HepG2 (cell line): ENCODE results near the gene ERCC4. TPM values are rescaled to one million over a fixed set of nuclear protein-coding genes. Genes with fewer than 3 reads are reported as not detected.
A peak's percentile ranks its signal among the peaks of the same experiment; 100 is the strongest.

Experiments used
- ATF7 ChIP-seq, 2 experiments: fragments of 450-650 bp in 1 of 2; sonication (generic) in 1 of 2; formaldehyde crosslinking in 1 of 2; IDR thresholded peaks; 2 replicates each; pipeline versions ENCODE4 v1.4.0 to v1.6.1; 2016 to 2020; ENCODE audit warnings: antibody characterized with exemption in 1 of 2, mild to moderate bottlenecking in 1 of 2, missing genetic modification reagents in 1 of 2
- GFI1 ChIP-seq: sonication (generic); formaldehyde crosslinking; IDR thresholded peaks from 2 replicates; pipeline ENCODE4 v1.5.0; 2020; ENCODE audit warnings: missing genetic modification reagents, mild to moderate bottlenecking, borderline replicate concordance
- HNF1B ChIP-seq: sonication (generic); formaldehyde crosslinking; IDR thresholded peaks from 2 replicates; pipeline ENCODE4 v1.5.1; 2020; ENCODE audit warnings: mild to moderate bottlenecking, moderate library complexity, missing genetic modification reagents
- KAT2B ChIP-seq: fragments of 150-350 bp; IDR thresholded peaks from 2 replicates; pipeline ENCODE4 v1.6.1; 2014; ENCODE audit warnings: low read depth, low read length, borderline replicate concordance
- KLF11 ChIP-seq: IDR thresholded peaks from 2 replicates; pipeline ENCODE4 v1.6.1; 2016; ENCODE audit warnings: missing compliant biosample characterization
- POLR2A ChIP-seq, 2 experiments: IDR thresholded peaks; 2 replicates each; pipeline ENCODE4 v1.6.1; 2011; ENCODE audit warnings: low read depth in 2 of 2, low read length in 2 of 2, mild to moderate bottlenecking in 1 of 2, moderate library complexity in 1 of 2; ENCODE audit not compliant: insufficient read depth in 1 of 2
- SAP130 ChIP-seq: IDR thresholded peaks from 2 replicates; pipeline ENCODE4 v1.6.1; 2016; ENCODE audit warnings: low read depth
- SMC3 ChIP-seq: IDR thresholded peaks from 2 replicates; pipeline ENCODE4 v1.6.1; 2011; ENCODE audit warnings: low read length, improper control_type of control experiment
- SOX5 ChIP-seq: IDR thresholded peaks from 2 replicates; pipeline ENCODE4 v1.6.1; 2016; ENCODE audit warnings: borderline replicate concordance
- SOX6 ChIP-seq, 2 experiments: fragments of 450-650 bp in 1 of 2; sonication (generic) in 1 of 2; formaldehyde crosslinking in 1 of 2; IDR thresholded peaks; 2 replicates each; pipeline versions ENCODE4 v1.4.0 to v1.6.1; 2017 to 2020; ENCODE audit warnings: antibody characterized with exemption in 1 of 2, mild to moderate bottlenecking in 1 of 2, missing genetic modification reagents in 1 of 2
- STAG1 ChIP-seq: sonication (generic); formaldehyde crosslinking; IDR thresholded peaks from 2 replicates; pipeline ENCODE4 v1.4.0; 2020; ENCODE audit warnings: missing genetic modification reagents
- TARDBP ChIP-seq: sonication (generic); formaldehyde crosslinking; IDR thresholded peaks from 2 replicates; pipeline ENCODE4 v1.8.0; 2022; ENCODE audit warnings: mild to moderate bottlenecking, missing genetic modification reagents
- TBX2 ChIP-seq: sonication (generic); formaldehyde crosslinking; IDR thresholded peaks from 2 replicates; pipeline ENCODE4 v1.5.0; 2020; ENCODE audit warnings: missing genetic modification reagents, mild to moderate bottlenecking, borderline replicate concordance
- ZNF138 ChIP-seq: sonication (generic); formaldehyde crosslinking; IDR thresholded peaks from 2 replicates; pipeline ENCODE4 v1.5.0; 2020; ENCODE audit warnings: mild to moderate bottlenecking, low read depth, missing genetic modification reagents
- ZNF597 ChIP-seq: sonication (generic); formaldehyde crosslinking; IDR thresholded peaks from 2 replicates; pipeline ENCODE4 v1.5.0; 2020; ENCODE audit warnings: missing genetic modification reagents
- ZNF703 ChIP-seq: sonication (generic); formaldehyde crosslinking; IDR thresholded peaks from 2 replicates; pipeline ENCODE4 v1.5.1; 2020; ENCODE audit warnings: missing genetic modification reagents, mild to moderate bottlenecking, moderate library complexity, borderline replicate concordance
- ZNF747 ChIP-seq: sonication (generic); formaldehyde crosslinking; IDR thresholded peaks from 2 replicates; pipeline ENCODE4 v1.8.1; 2023; ENCODE audit warnings: missing genetic modification reagents, mild to moderate bottlenecking, borderline replicate concordance
- ZNF781 ChIP-seq: sonication (generic); formaldehyde crosslinking; IDR thresholded peaks from 2 replicates; pipeline ENCODE4 v1.5.1; 2020; ENCODE audit warnings: borderline replicate concordance, mild to moderate bottlenecking, missing genetic modification reagents; ENCODE audit errors: not compliant biosample characterization
- polyA plus RNA-seq, 8 experiments: library from polyadenylated mRNA; depleted of rRNA in 3 of 8; stranded (reverse) in 7 of 8; unstranded in 1 of 8; fragments of >200 nt; fragmentation: Illumina TruSeq in 4 of 8; extraction: Trizol in 4 of 8; gene quantifications; 2 replicates each; pipeline versions ENCODE4 v1.2.1 to v1.2.3, GENCODE V29; 2011 to 2016; ENCODE audit warnings: low read depth in 4 of 8, missing spikeins in 1 of 8, mixed read lengths in 1 of 8; ENCODE audit not compliant: insufficient read depth in 1 of 8
- total RNA-seq, 5 experiments: library from RNA; depleted of rRNA; stranded (reverse); fragments of >200 nt; fragmentation: Illumina TruSeq; extraction: Trizol; gene quantifications; 2 replicates each; pipeline ENCODE4 v1.2.3, GENCODE V29; 2016; ENCODE audit warnings: low read depth in 1 of 5
- TF ChIP-seq, protein P1 (sequence below): sonication (generic); formaldehyde crosslinking; IDR thresholded peaks from 2 replicates; pipeline ENCODE4 v1.4.0; 2020; ENCODE audit warnings: mild to moderate bottlenecking, low read depth, missing genetic modification reagents
- TF ChIP-seq, protein P2 (sequence below), 2 experiments: sonication (generic) in 1 of 2; formaldehyde crosslinking in 1 of 2; IDR thresholded peaks; 2 replicates each; pipeline versions ENCODE4 v1.6.1 to v1.9.0; 2014 to 2022; ENCODE audit warnings: antibody characterized with exemption in 1 of 2, borderline replicate concordance in 1 of 2, inconsistent platforms in 1 of 2, low read depth in 1 of 2, missing genetic modification reagents in 1 of 2

The ERCC4 gene
- total and polyA plus RNA-seq, 2 of the 13 experiments (the other 11 are each of a cell fraction or from before 2014, with no cell fraction given), result 5.4 to 15.2 TPM

- TF ChIP-seq SMC3 (peak; percentile 55; the same call in 1 of the 2 replicates), POLR2A (IDR thresholded peaks at IDR 0.05; ENCODE audit: insufficient read depth in 1 of 2, low read depth in 2 of 2, low read length in 2 of 2) (no peak), TARDBP (CRISPR knock-in tag) (0 out of 2 replicates have a peak, but pooled peaks have one; percentile 28), KAT2B (no peak), ATF7 (IDR thresholded peaks at IDR 0.05) (no peak), ATF7 (CRISPR knock-in tag; IDR thresholded peaks at IDR 0.05) (no peak), STAG1 (peak; percentile 42), ZNF138 (no peak), SOX6 (IDR thresholded peaks at IDR 0.05) (no peak), SOX6 (CRISPR knock-in tag; IDR thresholded peaks at IDR 0.05) (no peak), KLF11 (CRISPR knock-in tag) (no peak), ZNF747 (CRISPR knock-in tag) (peak; percentile 50; the same call in 1 of the 2 replicates), SAP130 (0 out of 2 replicates have a peak, but pooled peaks have one; percentile 9), SOX5 (CRISPR knock-in tag) (no peak), ZNF597 (CRISPR knock-in tag) (no peak), GFI1 (CRISPR knock-in tag) (no peak), ZNF703 (CRISPR knock-in tag) (0 out of 2 replicates have a peak, but pooled peaks have one; percentile 51), TBX2 (0 out of 2 replicates have a peak, but pooled peaks have one; percentile 24), ZNF781 (CRISPR knock-in tag) (no peak), HNF1B (CRISPR knock-in tag) (no peak)
- TF ChIP-seq, protein P1, sequence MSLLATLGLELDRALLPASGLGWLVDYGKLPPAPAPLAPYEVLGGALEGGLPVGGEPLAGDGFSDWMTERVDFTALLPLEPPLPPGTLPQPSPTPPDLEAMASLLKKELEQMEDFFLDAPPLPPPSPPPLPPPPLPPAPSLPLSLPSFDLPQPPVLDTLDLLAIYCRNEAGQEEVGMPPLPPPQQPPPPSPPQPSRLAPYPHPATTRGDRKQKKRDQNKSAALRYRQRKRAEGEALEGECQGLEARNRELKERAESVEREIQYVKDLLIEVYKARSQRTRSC (CRISPR knock-in tag), result no peak
- TF ChIP-seq, protein P2, sequence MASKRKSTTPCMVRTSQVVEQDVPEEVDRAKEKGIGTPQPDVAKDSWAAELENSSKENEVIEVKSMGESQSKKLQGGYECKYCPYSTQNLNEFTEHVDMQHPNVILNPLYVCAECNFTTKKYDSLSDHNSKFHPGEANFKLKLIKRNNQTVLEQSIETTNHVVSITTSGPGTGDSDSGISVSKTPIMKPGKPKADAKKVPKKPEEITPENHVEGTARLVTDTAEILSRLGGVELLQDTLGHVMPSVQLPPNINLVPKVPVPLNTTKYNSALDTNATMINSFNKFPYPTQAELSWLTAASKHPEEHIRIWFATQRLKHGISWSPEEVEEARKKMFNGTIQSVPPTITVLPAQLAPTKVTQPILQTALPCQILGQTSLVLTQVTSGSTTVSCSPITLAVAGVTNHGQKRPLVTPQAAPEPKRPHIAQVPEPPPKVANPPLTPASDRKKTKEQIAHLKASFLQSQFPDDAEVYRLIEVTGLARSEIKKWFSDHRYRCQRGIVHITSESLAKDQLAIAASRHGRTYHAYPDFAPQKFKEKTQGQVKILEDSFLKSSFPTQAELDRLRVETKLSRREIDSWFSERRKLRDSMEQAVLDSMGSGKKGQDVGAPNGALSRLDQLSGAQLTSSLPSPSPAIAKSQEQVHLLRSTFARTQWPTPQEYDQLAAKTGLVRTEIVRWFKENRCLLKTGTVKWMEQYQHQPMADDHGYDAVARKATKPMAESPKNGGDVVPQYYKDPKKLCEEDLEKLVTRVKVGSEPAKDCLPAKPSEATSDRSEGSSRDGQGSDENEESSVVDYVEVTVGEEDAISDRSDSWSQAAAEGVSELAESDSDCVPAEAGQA (IDR thresholded peaks at IDR 0.05; ENCODE audit: low read depth), result no peak
- TF ChIP-seq, protein P2 (CRISPR knock-in tag; IDR thresholded peaks at IDR 0.05; ENCODE audit: borderline replicate concordance), result no peak
Measured at GRCh38 chr16:13896543-13897182, 23.3 kb upstream of the ERCC4 start (continued).
